ENCODE results near the gene DNMT3B. TPM values are rescaled to one million over a fixed set of nuclear protein-coding genes. Genes with fewer than 3 reads are reported as not detected.
A peak's percentile ranks its signal among the peaks of the same experiment; 100 is the strongest.

Gene DNMT3B
- total RNA-seq, 1 experiment from 2014 or later: 682 TPM

DNA sequence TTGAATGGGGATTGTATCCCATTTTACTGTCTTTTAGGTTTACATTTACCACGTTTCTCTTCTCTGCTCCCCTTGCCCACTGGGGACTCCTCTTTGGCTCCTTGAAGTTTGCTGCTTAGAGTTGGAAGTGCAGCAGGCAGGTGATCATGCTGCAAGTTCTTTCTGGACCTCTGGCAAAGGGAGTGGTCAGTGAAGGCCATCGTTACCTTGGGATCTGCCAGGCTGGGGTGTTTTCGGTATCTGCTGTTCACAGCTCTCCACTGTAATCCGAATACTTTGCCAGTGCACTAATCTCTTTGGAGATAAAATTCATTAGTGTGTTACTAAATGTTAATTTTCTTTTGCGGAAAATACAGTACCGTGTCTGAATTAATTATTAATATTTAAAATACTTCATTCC lies 87.4 kb downstream of the DNMT3B start (continued):
- TF ChIP-seq, protein P1, sequence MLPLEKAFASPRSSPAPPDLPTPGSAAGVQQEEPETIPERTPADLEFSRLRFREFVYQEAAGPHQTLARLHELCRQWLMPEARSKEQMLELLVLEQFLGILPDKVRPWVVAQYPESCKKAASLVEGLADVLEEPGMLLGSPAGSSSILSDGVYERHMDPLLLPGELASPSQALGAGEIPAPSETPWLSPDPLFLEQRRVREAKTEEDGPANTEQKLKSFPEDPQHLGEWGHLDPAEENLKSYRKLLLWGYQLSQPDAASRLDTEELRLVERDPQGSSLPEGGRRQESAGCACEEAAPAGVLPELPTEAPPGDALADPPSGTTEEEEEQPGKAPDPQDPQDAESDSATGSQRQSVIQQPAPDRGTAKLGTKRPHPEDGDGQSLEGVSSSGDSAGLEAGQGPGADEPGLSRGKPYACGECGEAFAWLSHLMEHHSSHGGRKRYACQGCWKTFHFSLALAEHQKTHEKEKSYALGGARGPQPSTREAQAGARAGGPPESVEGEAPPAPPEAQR (CRISPR knock-in tag; IDR thresholded peaks at IDR 0.05): no peak
- no peak for TF ChIP-seq MXD4 (CRISPR knock-in tag; IDR thresholded peaks at IDR 0.05; ENCODE audit: borderline replicate concordance)

DNA sequence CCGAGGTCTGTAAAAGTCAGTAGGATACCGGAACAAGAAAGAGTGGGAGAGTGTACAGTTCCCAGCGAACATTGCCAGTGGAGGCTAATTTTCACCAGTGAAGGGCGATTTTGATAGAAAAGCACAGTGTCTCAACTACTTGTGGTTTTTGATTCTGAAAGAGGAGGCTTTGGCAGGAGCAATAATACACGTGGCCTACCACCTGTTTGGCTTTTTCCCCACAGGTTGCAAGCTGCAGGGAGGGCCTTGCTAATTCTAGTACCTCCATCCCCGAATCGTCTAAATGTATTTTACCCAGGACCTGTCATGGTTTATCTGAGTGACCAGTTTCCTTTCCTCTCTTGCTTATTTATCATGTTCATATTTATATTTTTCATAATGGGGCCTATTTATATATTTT lies 93.2 kb downstream of the DNMT3B start:
- Mint-ChIP-seq H3K4me1 (peaks cover 48% of the 10 kb centered on the region), H3K27me3 (ENCODE audit: low read depth) (no peaks in the 10 kb centered on the region), H3K27ac (peak overlapping the region; percentile 68), H3K9me3 (no peaks in the 10 kb centered on the region), H3K36me3 (peaks cover 19% of the 10 kb centered on the region), H3K4me3 (no peak overlapping the region)
- CTCF ChIA-PET: interaction anchor here (0.9 to 2.4 kb wide), 3 partner anchors 38 to 77 kb away, joined by 7 to 20 read pairs (median 8); no protein-coding TSS in a partner anchor
- ATAC-seq (no peak), DNase-seq (ENCODE audit: low spot score) (no peak)
- TF ChIP-seq FOXP1 (CRISPR knock-in tag; IDR thresholded peaks at IDR 0.05; ENCODE audit: borderline replicate concordance): no peak
- TF ChIP-seq ZNF232 (CRISPR knock-in tag; IDR thresholded peaks at IDR 0.05): no peak
- TF ChIP-seq, protein P2, sequence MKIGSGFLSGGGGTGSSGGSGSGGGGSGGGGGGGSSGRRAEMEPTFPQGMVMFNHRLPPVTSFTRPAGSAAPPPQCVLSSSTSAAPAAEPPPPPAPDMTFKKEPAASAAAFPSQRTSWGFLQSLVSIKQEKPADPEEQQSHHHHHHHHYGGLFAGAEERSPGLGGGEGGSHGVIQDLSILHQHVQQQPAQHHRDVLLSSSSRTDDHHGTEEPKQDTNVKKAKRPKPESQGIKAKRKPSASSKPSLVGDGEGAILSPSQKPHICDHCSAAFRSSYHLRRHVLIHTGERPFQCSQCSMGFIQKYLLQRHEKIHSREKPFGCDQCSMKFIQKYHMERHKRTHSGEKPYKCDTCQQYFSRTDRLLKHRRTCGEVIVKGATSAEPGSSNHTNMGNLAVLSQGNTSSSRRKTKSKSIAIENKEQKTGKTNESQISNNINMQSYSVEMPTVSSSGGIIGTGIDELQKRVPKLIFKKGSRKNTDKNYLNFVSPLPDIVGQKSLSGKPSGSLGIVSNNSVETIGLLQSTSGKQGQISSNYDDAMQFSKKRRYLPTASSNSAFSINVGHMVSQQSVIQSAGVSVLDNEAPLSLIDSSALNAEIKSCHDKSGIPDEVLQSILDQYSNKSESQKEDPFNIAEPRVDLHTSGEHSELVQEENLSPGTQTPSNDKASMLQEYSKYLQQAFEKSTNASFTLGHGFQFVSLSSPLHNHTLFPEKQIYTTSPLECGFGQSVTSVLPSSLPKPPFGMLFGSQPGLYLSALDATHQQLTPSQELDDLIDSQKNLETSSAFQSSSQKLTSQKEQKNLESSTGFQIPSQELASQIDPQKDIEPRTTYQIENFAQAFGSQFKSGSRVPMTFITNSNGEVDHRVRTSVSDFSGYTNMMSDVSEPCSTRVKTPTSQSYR (CRISPR knock-in tag; IDR thresholded peaks at IDR 0.05): no peak
- TF ChIP-seq, protein P3, sequence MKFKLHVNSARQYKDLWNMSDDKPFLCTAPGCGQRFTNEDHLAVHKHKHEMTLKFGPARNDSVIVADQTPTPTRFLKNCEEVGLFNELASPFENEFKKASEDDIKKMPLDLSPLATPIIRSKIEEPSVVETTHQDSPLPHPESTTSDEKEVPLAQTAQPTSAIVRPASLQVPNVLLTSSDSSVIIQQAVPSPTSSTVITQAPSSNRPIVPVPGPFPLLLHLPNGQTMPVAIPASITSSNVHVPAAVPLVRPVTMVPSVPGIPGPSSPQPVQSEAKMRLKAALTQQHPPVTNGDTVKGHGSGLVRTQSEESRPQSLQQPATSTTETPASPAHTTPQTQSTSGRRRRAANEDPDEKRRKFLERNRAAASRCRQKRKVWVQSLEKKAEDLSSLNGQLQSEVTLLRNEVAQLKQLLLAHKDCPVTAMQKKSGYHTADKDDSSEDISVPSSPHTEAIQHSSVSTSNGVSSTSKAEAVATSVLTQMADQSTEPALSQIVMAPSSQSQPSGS (CRISPR knock-in tag; IDR thresholded peaks at IDR 0.05; ENCODE audit: borderline replicate concordance, low read depth): no peak
- TF ChIP-seq FOXK1 (CRISPR knock-in tag; IDR thresholded peaks at IDR 0.05): no peak
- POLR2A ChIA-PET: interaction anchor here (0.7 kb wide), 1 partner anchor 720 kb away, joined by 6 read pairs; no protein-coding TSS in a partner anchor

DNA sequence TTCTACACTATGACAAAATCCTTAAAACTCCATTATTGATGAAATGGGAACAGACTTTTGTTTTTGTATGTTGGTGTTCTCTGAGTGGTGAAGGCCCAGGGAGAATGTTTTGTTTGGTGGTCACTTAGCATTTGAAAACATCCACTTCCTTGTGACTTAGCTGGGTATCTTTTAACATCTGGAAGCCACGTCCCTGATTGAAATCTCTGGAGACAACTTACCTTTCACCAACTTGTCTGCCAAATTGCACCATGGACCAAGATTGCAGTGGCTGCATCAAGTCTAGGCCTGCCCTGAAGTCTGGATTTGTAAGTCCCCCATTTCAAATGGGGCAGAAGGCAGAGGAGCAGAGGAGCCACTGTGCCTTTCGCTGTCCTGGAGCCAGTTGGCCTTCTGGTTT lies 96.0 kb downstream of the DNMT3B start:
- DNase-seq (ENCODE audit: low spot score) (no peak), ATAC-seq (peak; percentile 61)
- H3K4me3 Mint-ChIP-seq: no peak overlapping the region
- no peaks in the 10 kb centered on the region for H3K9me3 Mint-ChIP-seq
- H3K27ac Mint-ChIP-seq: peak overlapping the region; percentile 91
- no peaks in the 10 kb centered on the region for H3K27me3 Mint-ChIP-seq (ENCODE audit: low read depth)
- ChIA-PET CTCF (interaction anchor here (1.0 to 1.7 kb wide), 5 partner anchors 14 to 137 kb away, joined by 4 to 7 read pairs (median 5); partner anchors contain the start of gene MAPRE1), POLR2A (interaction anchor here (0.6 to 1.4 kb wide), 2 partner anchors 39 to 352 kb away, joined by 4 read pairs; no protein-coding TSS in a partner anchor)
- TF ChIP-seq, protein P4, sequence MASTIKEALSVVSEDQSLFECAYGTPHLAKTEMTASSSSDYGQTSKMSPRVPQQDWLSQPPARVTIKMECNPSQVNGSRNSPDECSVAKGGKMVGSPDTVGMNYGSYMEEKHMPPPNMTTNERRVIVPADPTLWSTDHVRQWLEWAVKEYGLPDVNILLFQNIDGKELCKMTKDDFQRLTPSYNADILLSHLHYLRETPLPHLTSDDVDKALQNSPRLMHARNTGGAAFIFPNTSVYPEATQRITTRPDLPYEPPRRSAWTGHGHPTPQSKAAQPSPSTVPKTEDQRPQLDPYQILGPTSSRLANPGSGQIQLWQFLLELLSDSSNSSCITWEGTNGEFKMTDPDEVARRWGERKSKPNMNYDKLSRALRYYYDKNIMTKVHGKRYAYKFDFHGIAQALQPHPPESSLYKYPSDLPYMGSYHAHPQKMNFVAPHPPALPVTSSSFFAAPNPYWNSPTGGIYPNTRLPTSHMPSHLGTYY (CRISPR knock-in tag; IDR thresholded peaks at IDR 0.05): no peak
- TF ChIP-seq GRHL2 (CRISPR knock-in tag; IDR thresholded peaks at IDR 0.05; ENCODE audit: insufficient replicate concordance, severe bottlenecking) (no peak), GABPB1 (CRISPR knock-in tag; IDR thresholded peaks at IDR 0.05) (no peak), EMX1 (CRISPR knock-in tag; IDR thresholded peaks at IDR 0.05) (no peak)
- TF ChIP-seq, protein P5, sequence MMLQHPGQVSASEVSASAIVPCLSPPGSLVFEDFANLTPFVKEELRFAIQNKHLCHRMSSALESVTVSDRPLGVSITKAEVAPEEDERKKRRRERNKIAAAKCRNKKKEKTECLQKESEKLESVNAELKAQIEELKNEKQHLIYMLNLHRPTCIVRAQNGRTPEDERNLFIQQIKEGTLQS (CRISPR knock-in tag; conservative IDR thresholded peaks at IDR 0.05): no peak
- TF ChIP-seq, protein P6, sequence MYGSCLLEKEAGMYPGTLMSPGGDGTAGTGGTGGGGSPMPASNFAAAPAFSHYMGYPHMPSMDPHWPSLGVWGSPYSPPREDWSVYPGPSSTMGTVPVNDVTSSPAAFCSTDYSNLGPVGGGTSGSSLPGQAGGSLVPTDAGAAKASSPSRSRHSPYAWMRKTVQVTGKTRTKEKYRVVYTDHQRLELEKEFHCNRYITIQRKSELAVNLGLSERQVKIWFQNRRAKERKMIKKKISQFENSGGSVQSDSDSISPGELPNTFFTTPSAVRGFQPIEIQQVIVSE (CRISPR knock-in tag; IDR thresholded peaks at IDR 0.05; ENCODE audit: borderline replicate concordance): no peak
- H3K36me3 Mint-ChIP-seq: peaks cover 3% of the 10 kb centered on the region
- peaks cover 48% of the 10 kb centered on the region for H3K4me1 Mint-ChIP-seq

Other genes starting within 250 kb of the DNMT3B start
- 24.0 to 29.0 TPM (median 25.6 TPM) in 3 replicates for gene NOL4L, start 177.1 kb upstream of the DNMT3B start, total RNA-seq (2021)
- gene C20orf203, start 88.4 kb upstream of the DNMT3B start, total RNA-seq (2021): 0.07 to 0.34 TPM (median 0.15 TPM) in 3 replicates
- gene COMMD7, start 18.9 kb upstream of the DNMT3B start, total RNA-seq (2021): 41.8 to 42.4 TPM (median 42.3 TPM) in 3 replicates
- gene MAPRE1, start 57.6 kb downstream of the DNMT3B start, total RNA-seq (2021): 154 to 159 TPM (median 155 TPM) in 3 replicates
- gene EFCAB8, start 96.5 kb downstream of the DNMT3B start, total RNA-seq (2021): 0.17 to 0.55 TPM (median 0.32 TPM) in 3 replicates
- not detected in 3 replicates for gene SUN5, start 242.0 kb downstream of the DNMT3B start, total RNA-seq (2021)
- 0.09 TPM in 3 replicates for gene BPIFB2, start 245.3 kb downstream of the DNMT3B start, total RNA-seq (2021)

Data from WTC11 (cell line).